GM19240 (cell line): Measurements from ENCODE around the gene WDR93.
"Not testable (repeated sequence)": the region's sequence is repeated elsewhere in the genome, so short reads cannot be mapped to it uniquely, and the experiment has no call there.

Experiments
- DNase-seq: peaks from one replicate; pipeline ENCODE4 v3.0.0; 2011; ENCODE audit warnings: low spot score; ENCODE audit not compliant: insufficient read length

WDR93 gene

GRCh38 chr15:89767411-89767915, 76.9 kb downstream of the WDR93 start:
- no peak for DNase-seq

- DNase-seq: no peak
Observed at GRCh38 chr15:89768071-89768500, 77.5 kb downstream of the WDR93 start.

GRCh38 chr15:89769366-89769765, 78.8 kb downstream of the WDR93 start:
- DNase-seq: no peak

GRCh38 chr15:89770041-89770440, 79.4 kb downstream of the WDR93 start:
- DNase-seq: no peak

GRCh38 chr15:89772932-89773583, 82.4 kb downstream of the WDR93 start:
- no peak for DNase-seq

- DNase-seq: no peak
Observed at GRCh38 chr15:89774492-89774891, 83.9 kb downstream of the WDR93 start.

GRCh38 chr15:89775815-89776214, 85.2 kb downstream of the WDR93 start:
- DNase-seq: no peak

GRCh38 chr15:89776274-89777072, 85.9 kb downstream of the WDR93 start, which contains the start of gene MESP2:
MESP2 (plus strand) TSS chr15:89776332; CDS start chr15:89776358, 26 bp downstream.
- peak; percentile 37 for DNase-seq

- DNase-seq: no peak
Observed at GRCh38 chr15:89777073-89777751, 86.6 kb downstream of the WDR93 start.

GRCh38 chr15:89777782-89778380, 87.3 kb downstream of the WDR93 start:
- no peak for DNase-seq

GRCh38 chr15:89778861-89779260, 88.2 kb downstream of the WDR93 start:
- DNase-seq: no peak

- DNase-seq: no peak
Observed at GRCh38 chr15:89780601-89781000, 90.0 kb downstream of the WDR93 start.

GRCh38 chr15:89781055-89781454, 90.4 kb downstream of the WDR93 start:
- DNase-seq: no peak

GRCh38 chr15:89781891-89782618, 91.4 kb downstream of the WDR93 start:
- no peak for DNase-seq

- not testable (repeated sequence) for DNase-seq
Observed at GRCh38 chr15:89782619-89782950, 92.0 kb downstream of the WDR93 start.

GRCh38 chr15:89783111-89783860, 92.7 kb downstream of the WDR93 start:
- no peak for DNase-seq

- DNase-seq: no peak
Observed at GRCh38 chr15:89783861-89784685, 93.5 kb downstream of the WDR93 start.

GRCh38 chr15:89784686-89784960, 94.0 kb downstream of the WDR93 start:
- no peak for DNase-seq

GRCh38 chr15:89785064-89785773, 94.6 kb downstream of the WDR93 start:
- DNase-seq: no peak
